DND-41 (cell line): ENCODE measurements around the gene RPGRIP1L.

ENCODE experiments used
- EZH2 ChIP-seq: IDR thresholded peaks from 3 replicates; pipeline ENCODE4 v1.6.1; 2012; ENCODE audit warnings: borderline replicate concordance, low read depth, mild to moderate bottlenecking, moderate library complexity, low read length, inconsistent platforms; ENCODE audit not compliant: severe bottlenecking
- TF ChIP-seq, protein P1 (sequence below): IDR thresholded peaks from 2 replicates; pipeline ENCODE4 v1.5.1; 2012; ENCODE audit warnings: borderline replicate concordance, low read length, moderate library complexity, mild to moderate bottlenecking; ENCODE audit not compliant: poor library complexity, severe bottlenecking; ENCODE audit errors: extremely low read depth

DNA sequence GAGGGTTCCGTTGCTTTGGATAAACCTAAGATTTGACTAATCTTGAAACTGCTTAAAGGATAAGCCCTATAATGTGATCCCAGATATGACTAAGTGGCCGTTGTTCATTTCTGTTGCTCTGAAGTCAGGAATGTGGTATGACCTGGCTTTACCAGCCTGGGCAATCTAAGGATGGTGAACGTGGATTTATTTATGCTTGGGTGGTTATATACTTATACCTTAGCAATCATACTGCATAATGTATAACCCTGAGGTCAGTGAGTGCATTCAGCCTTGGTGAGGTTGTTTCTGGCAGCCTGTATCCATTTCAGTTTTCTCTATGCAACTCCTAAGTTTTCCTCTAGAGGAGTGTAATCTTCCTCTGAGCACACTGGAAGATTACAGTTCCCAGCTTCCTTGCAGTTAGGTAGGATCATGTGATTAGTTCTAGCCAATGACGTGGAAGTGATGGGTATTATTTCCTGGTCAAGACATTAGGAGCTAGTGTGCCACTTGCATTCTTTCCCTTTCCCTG is 42.2 kb upstream of the RPGRIP1L start:
- TF ChIP-seq, protein P1, sequence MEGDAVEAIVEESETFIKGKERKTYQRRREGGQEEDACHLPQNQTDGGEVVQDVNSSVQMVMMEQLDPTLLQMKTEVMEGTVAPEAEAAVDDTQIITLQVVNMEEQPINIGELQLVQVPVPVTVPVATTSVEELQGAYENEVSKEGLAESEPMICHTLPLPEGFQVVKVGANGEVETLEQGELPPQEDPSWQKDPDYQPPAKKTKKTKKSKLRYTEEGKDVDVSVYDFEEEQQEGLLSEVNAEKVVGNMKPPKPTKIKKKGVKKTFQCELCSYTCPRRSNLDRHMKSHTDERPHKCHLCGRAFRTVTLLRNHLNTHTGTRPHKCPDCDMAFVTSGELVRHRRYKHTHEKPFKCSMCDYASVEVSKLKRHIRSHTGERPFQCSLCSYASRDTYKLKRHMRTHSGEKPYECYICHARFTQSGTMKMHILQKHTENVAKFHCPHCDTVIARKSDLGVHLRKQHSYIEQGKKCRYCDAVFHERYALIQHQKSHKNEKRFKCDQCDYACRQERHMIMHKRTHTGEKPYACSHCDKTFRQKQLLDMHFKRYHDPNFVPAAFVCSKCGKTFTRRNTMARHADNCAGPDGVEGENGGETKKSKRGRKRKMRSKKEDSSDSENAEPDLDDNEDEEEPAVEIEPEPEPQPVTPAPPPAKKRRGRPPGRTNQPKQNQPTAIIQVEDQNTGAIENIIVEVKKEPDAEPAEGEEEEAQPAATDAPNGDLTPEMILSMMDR, result no peak
- no peak for TF ChIP-seq EZH2
